Left lung (tissue), 10 donors: ENCODE data around the gene SIM1. TPM values are rescaled to one million over a fixed set of nuclear protein-coding genes. Genes with fewer than 3 reads are reported as not detected.
A peak's percentile ranks its signal among the peaks of the same experiment; 100 is the strongest.

Source experiments
- ATAC-seq: fragments of 200-7000 bp; cut with Tn5 transposase; one replicate; pipeline ENCODE4 v1.9.1; 2020; ENCODE audit warnings: moderate library complexity
- DNase-seq, 4 donors: peaks; one replicate each; pipeline ENCODE4 v3.0.0-alpha.2; 2013 to 2020
- H3K27ac ChIP-seq, 2 donors: fragments of 200-600 bp; sonication (generic) in 1 of 2; one replicate each; pipeline versions ENCODE4 v1.5.0 to v1.8.0; 2020 to 2021
- H3K27me3 ChIP-seq, 2 donors: fragments of 200-600 bp; sonication (generic) in 1 of 2; one replicate each; pipeline versions ENCODE4 v1.5.0 to v1.8.0; 2020 to 2021
- H3K36me3 ChIP-seq, 2 donors: fragments of 200-600 bp; sonication (generic) in 1 of 2; one replicate each; pipeline versions ENCODE4 v1.5.0 to v1.8.0; 2020 to 2021
- H3K4me1 ChIP-seq, 2 donors: fragments of 200-600 bp; one replicate each; pipeline ENCODE4 v1.8.0; 2021
- H3K4me3 ChIP-seq, 2 donors: fragments of 200-600 bp; sonication (generic) in 1 of 2; one replicate each; pipeline versions ENCODE4 v1.5.0 to v1.8.0; 2020 to 2021; ENCODE audit warnings: mild to moderate bottlenecking in 1 of 2
- H3K9me3 ChIP-seq, 2 donors: fragments of 200-600 bp; sonication (generic) in 1 of 2; one replicate each; pipeline versions ENCODE4 v1.5.0 to v1.8.0; 2020 to 2021
- CTCF ChIP-seq, 2 donors: fragments of 200-600 bp; sonication (generic) in 1 of 2; IDR thresholded peaks; one replicate each; pipeline versions ENCODE4 v1.5.0 to v1.8.0; 2021; ENCODE audit warnings: antibody characterized with exemption in 2 of 2
- intact Hi-C, 2 donors: fragments of 100-400 bp; cut with DNase I; formaldehyde crosslinking; loops; one replicate each; pipeline versions ENCODE4 v1.11.2 to v1.14.2; 2022
- polyA plus RNA-seq, 6 donors: library from polyadenylated mRNA; unstranded; fragments of 120-200 nt; gene quantifications; one replicate each; pipeline ENCODE4 v1.2.1, GENCODE V29; 2013; ENCODE audit not compliant: insufficient read length in 6 of 6
- total RNA-seq, 2 donors: library from RNA; stranded (reverse); fragmentation: NEBNext Ultra II Directional; extraction: Animal tissue kit (Norgen Biotek cat#: 25700); gene quantifications; one replicate each; pipeline ENCODE4 v1.2.1, GENCODE V29; 2021
- donor health status: DM: no; HTN: yes; CAD: no.
- donor health status: DM: no; HTN: no; CAD: no.

The SIM1 gene
- total and polyA plus RNA-seq, 8 donors: 0.03 to 0.32 (median 0.08) TPM; not detected in 3

GRCh38 chr6:100504786-100505737 lies 40.3 kb upstream of the SIM1 start:
- no peaks in the 10 kb centered on the region for H3K4me1 ChIP-seq
- no peak for TF ChIP-seq CTCF (IDR thresholded peaks at IDR 0.05)
- DNase-seq (no peak), ATAC-seq (peak; percentile 23)
- H3K4me3 ChIP-seq: no peak overlapping the region
- intact Hi-C loops: no loop called here
- H3K27ac ChIP-seq: no peak overlapping the region
- no peaks in the 10 kb centered on the region for H3K27me3 ChIP-seq
- H3K9me3 ChIP-seq: no peaks in the 10 kb centered on the region
- H3K36me3 ChIP-seq: peaks cover 0 to 23% of the 10 kb centered on the region in 2 donors

GRCh38 chr6:100503043-100503705 lies 38.5 kb upstream of the SIM1 start:
- ATAC-seq (no peak), DNase-seq (no peak)
- Histone ChIP-seq H3K27ac (no peak overlapping the region), H3K27me3 (no peaks in the 10 kb centered on the region), H3K9me3 (peaks cover 0 to 7% of the 10 kb centered on the region in 2 donors), H3K4me1 (no peaks in the 10 kb centered on the region), H3K36me3 (peaks cover 0 to 8% of the 10 kb centered on the region in 2 donors), H3K4me3 (no peak overlapping the region)
- TF ChIP-seq CTCF (IDR thresholded peaks at IDR 0.05): no peak
- intact Hi-C loops: no loop called here

GRCh38 chr6:100493206-100493888 lies 28.6 kb upstream of the SIM1 start:
- no peak for TF ChIP-seq CTCF (IDR thresholded peaks at IDR 0.05)
- H3K27ac ChIP-seq: no peak overlapping the region
- H3K9me3 ChIP-seq: peaks cover 0 to 3% of the 10 kb centered on the region in 2 donors
- no peak for DNase-seq
- intact Hi-C loops: no loop called here
- H3K27me3 ChIP-seq: peaks cover 0 to 23% of the 10 kb centered on the region in 2 donors
- no peaks in the 10 kb centered on the region for H3K36me3 ChIP-seq
- ATAC-seq: peak; percentile 62
- no peak overlapping the region for H3K4me3 ChIP-seq
- no peaks in the 10 kb centered on the region for H3K4me1 ChIP-seq

GRCh38 chr6:100491952-100492670 lies 27.4 kb upstream of the SIM1 start:
- Histone ChIP-seq H3K4me1 (no peaks in the 10 kb centered on the region), H3K9me3 (no peaks in the 10 kb centered on the region), H3K36me3 (no peaks in the 10 kb centered on the region), H3K27ac (no peak overlapping the region), H3K4me3 (no peak overlapping the region), H3K27me3 (peaks cover 0 to 23% of the 10 kb centered on the region in 2 donors)
- no peak for TF ChIP-seq CTCF (IDR thresholded peaks at IDR 0.05)
- ATAC-seq: no peak
- intact Hi-C loops: no loop called here
- no peak for DNase-seq
